Neural progenitor cell (in vitro differentiated cells): ENCODE measurements around the gene ZNF181. TPM values are rescaled to one million over a fixed set of nuclear protein-coding genes. Genes with fewer than 3 reads are reported as not detected.

ENCODE experiments used
- DNase-seq: peaks from one replicate; pipeline ENCODE4 v3.0.0-alpha.2; 2016; ENCODE audit warnings: low spot score
- H2AFZ ChIP-seq: fragments of 200-600 bp; sonication (generic); replicated peaks from 2 replicates; pipeline ENCODE4 v1.6.1; 2016; ENCODE audit warnings: antibody characterized with exemption
- H3F3A ChIP-seq: fragments of 200-600 bp; sonication (generic); 2 replicates; pipeline ENCODE4 v1.6.1; 2016; ENCODE audit warnings: antibody characterized with exemption, low read depth
- H3K27ac ChIP-seq: fragments of 200-600 bp; sonication (generic); 2 replicates; pipeline ENCODE4 v1.5.1; 2016; ENCODE audit warnings: mild to moderate bottlenecking
- H3K27me3 ChIP-seq: fragments of 200-600 bp; sonication (generic); 2 replicates; pipeline ENCODE4 v1.6.1; 2016; ENCODE audit warnings: mild to moderate bottlenecking, moderate library complexity
- H3K36me3 ChIP-seq: fragments of 200-600 bp; sonication (generic); 2 replicates; pipeline ENCODE4 v1.5.1; 2016
- H3K4me1 ChIP-seq: fragments of 200-600 bp; sonication (generic); 2 replicates; pipeline ENCODE4 v1.6.1; 2016; ENCODE audit warnings: mixed run types
- H3K4me2 ChIP-seq: fragments of 200-600 bp; sonication (generic); 2 replicates; pipeline ENCODE4 v1.6.1; 2016
- H3K4me3 ChIP-seq: fragments of 200-600 bp; sonication (generic); 2 replicates; pipeline ENCODE4 v1.5.1; 2016
- H3K79me2 ChIP-seq: fragments of 200-600 bp; sonication (generic); 2 replicates; pipeline ENCODE4 v1.6.1; 2016; ENCODE audit warnings: low read depth
- H3K9ac ChIP-seq: fragments of 200-600 bp; sonication (generic); 2 replicates; pipeline ENCODE4 v1.6.1; 2016
- H3K9me3 ChIP-seq: fragments of 200-600 bp; sonication (generic); 2 replicates; pipeline ENCODE4 v1.5.1; 2016; ENCODE audit warnings: low read depth
- H4K20me1 ChIP-seq: fragments of 200-600 bp; sonication (generic); 2 replicates; pipeline ENCODE4 v1.6.1; 2016; ENCODE audit warnings: low read depth
- H3K27ac Mint-ChIP-seq: 3 replicates; pipeline ENCODE4 v1.8.0; 2021; ENCODE audit warnings: mixed read lengths
- H3K27me3 Mint-ChIP-seq: 2 replicates; pipeline ENCODE4 v1.8.0; 2022; ENCODE audit warnings: low read depth, mild to moderate bottlenecking, inconsistent platforms, moderate library complexity, mixed read lengths; ENCODE audit not compliant: insufficient read depth
- H3K36me3 Mint-ChIP-seq: 3 replicates; pipeline ENCODE4 v1.8.0; 2021; ENCODE audit warnings: mixed read lengths
- H3K4me1 Mint-ChIP-seq: 3 replicates; pipeline ENCODE4 v1.8.0; 2021; ENCODE audit warnings: mixed read lengths
- H3K4me3 Mint-ChIP-seq: 3 replicates; pipeline ENCODE4 v1.8.0; 2021; ENCODE audit warnings: mild to moderate bottlenecking, moderate library complexity, mixed read lengths
- H3K9me3 Mint-ChIP-seq: 3 replicates; pipeline ENCODE4 v1.8.0; 2020; ENCODE audit warnings: mixed read lengths
- EZH2 ChIP-seq: fragments of 200-600 bp; sonication (generic); IDR thresholded peaks from 2 replicates; pipeline ENCODE4 v1.6.1; 2017; ENCODE audit warnings: antibody characterized with exemption, mild to moderate bottlenecking, moderate library complexity
- EZH2phosphoT487 ChIP-seq: fragments of 200-600 bp; sonication (generic); IDR thresholded peaks from 2 replicates; pipeline ENCODE4 v1.6.1; 2017; ENCODE audit warnings: antibody characterized with exemption
- total RNA-seq: library from RNA; depleted of rRNA; stranded (reverse); fragments of >200 nt; gene quantifications from 2 replicates; pipeline ENCODE4 v1.2.3, GENCODE V29; 2015; ENCODE audit warnings: low replicate concordance
- TF ChIP-seq, protein P1 (sequence below): fragments of 200-600 bp; sonication (generic); IDR thresholded peaks from 2 replicates; pipeline ENCODE4 v1.5.1; 2017; ENCODE audit warnings: antibody characterized with exemption, mild to moderate bottlenecking

ZNF181 gene
- total RNA-seq, 1 donor from 2014 or later: 20.2 TPM

DNA sequence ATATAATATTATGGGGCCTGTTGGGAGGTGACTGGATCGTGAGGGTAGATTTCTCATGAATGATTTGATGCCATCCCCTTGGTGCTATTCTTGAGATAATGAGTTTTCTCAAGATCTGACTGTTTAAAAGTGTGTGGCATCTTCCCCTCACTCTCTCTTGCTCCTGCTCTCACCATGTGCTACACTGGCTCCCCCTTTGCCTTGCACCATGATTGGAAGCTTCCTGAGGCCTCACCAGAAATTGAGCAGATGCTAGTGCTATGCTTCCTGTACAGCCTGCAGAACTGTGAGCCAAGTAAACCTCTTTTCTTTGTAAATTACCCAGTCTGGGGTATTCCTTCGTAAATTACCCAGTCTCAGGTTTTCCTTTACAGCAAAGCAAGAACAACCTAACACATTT is 40.8 kb downstream of the ZNF181 start:
- Mint-ChIP-seq H3K36me3 (peaks cover 13% of the 10 kb centered on the region), H3K27me3 (peaks cover 5% of the 10 kb centered on the region), H3K27ac (no peak overlapping the region), H3K4me3 (no peak overlapping the region), H3K9me3 (peaks cover 20% of the 10 kb centered on the region), H3K4me1 (peaks cover 12% of the 10 kb centered on the region)
- Histone ChIP-seq H3K4me2 (no peak overlapping the region), H3K79me2 (no peaks in the 10 kb centered on the region), H3F3A (no peaks in the 10 kb centered on the region), H2AFZ (no peak overlapping the region), H4K20me1 (no peaks in the 10 kb centered on the region), H3K9ac (no peak overlapping the region), H3K4me3 (no peak overlapping the region), H3K4me1 (no peaks in the 10 kb centered on the region), H3K9me3 (peaks cover 5% of the 10 kb centered on the region), H3K27ac (no peak overlapping the region), H3K36me3 (no peaks in the 10 kb centered on the region), H3K27me3 (peaks cover 13% of the 10 kb centered on the region)
- DNase-seq: no peak
- TF ChIP-seq EZH2 (no peak), EZH2phosphoT487 (no peak)
- TF ChIP-seq, protein P1, sequence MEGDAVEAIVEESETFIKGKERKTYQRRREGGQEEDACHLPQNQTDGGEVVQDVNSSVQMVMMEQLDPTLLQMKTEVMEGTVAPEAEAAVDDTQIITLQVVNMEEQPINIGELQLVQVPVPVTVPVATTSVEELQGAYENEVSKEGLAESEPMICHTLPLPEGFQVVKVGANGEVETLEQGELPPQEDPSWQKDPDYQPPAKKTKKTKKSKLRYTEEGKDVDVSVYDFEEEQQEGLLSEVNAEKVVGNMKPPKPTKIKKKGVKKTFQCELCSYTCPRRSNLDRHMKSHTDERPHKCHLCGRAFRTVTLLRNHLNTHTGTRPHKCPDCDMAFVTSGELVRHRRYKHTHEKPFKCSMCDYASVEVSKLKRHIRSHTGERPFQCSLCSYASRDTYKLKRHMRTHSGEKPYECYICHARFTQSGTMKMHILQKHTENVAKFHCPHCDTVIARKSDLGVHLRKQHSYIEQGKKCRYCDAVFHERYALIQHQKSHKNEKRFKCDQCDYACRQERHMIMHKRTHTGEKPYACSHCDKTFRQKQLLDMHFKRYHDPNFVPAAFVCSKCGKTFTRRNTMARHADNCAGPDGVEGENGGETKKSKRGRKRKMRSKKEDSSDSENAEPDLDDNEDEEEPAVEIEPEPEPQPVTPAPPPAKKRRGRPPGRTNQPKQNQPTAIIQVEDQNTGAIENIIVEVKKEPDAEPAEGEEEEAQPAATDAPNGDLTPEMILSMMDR: no peak

DNA sequence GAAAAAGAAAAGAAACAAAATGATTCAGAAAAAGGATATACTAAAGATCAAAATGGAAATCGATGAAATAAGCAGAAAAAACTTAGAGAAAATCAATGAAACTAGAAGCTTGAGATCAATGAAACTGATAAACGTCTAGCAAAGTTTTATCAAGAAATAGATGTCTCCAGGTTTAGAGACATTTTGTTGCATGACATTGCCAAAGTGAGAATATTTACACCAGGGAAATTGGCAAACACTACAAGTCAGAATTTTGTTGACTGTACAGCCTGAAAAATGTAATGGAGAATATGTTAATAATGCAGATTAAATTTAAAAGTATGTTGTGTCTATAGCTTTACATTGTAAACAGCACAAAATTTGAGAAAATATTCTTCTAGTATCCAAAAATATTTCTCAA is 44.3 kb downstream of the ZNF181 start:
- H4K20me1 ChIP-seq: no peaks in the 10 kb centered on the region
- H3K9ac ChIP-seq: no peak overlapping the region
- H3K4me1 Mint-ChIP-seq: no peaks in the 10 kb centered on the region
- no peaks in the 10 kb centered on the region for H3K36me3 Mint-ChIP-seq
- no peak for DNase-seq
- peaks cover 6% of the 10 kb centered on the region for H3K27me3 Mint-ChIP-seq
- no peaks in the 10 kb centered on the region for H3F3A ChIP-seq
- H3K9me3 Mint-ChIP-seq: peaks cover 16% of the 10 kb centered on the region
- no peak overlapping the region for H3K4me3 Mint-ChIP-seq
- TF ChIP-seq, protein P1: no peak
- TF ChIP-seq EZH2: no peak
- TF ChIP-seq EZH2phosphoT487: no peak
- no peaks in the 10 kb centered on the region for H3K79me2 ChIP-seq
- H3K9me3 ChIP-seq: peaks cover 5% of the 10 kb centered on the region
- no peaks in the 10 kb centered on the region for H3K36me3 ChIP-seq
- H3K4me3 ChIP-seq: no peak overlapping the region
- no peak overlapping the region for H2AFZ ChIP-seq
- peaks cover 13% of the 10 kb centered on the region for H3K27me3 ChIP-seq
- H3K27ac ChIP-seq: no peak overlapping the region
- H3K4me2 ChIP-seq: no peak overlapping the region
- no peak overlapping the region for H3K27ac Mint-ChIP-seq
- H3K4me1 ChIP-seq: no peaks in the 10 kb centered on the region

DNA sequence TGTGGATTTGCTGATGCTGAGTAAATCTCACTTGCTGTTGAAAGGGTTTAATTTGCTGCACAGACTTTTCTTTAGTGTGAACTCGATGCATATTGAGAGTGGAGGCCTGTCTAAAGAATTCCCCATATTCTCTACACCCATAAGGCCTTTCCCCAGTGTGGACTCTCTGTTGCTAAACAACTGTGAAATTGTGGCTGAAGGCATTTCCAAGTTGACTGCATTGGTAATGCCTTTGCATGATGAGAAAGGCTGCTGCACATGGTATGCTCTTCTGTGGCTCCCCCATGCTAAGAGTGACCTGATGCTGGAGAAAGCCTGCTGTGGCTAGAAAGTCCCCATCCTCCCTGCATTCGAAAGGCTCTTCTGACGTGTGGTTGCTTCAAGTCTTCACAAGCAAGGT is 45.6 kb downstream of the ZNF181 start:
- H3K9me3 ChIP-seq: peaks cover 5% of the 10 kb centered on the region
- no peaks in the 10 kb centered on the region for H3K36me3 Mint-ChIP-seq
- no peaks in the 10 kb centered on the region for H3K79me2 ChIP-seq
- TF ChIP-seq EZH2phosphoT487 (no peak), EZH2 (no peak)
- TF ChIP-seq, protein P1: no peak
- no peaks in the 10 kb centered on the region for H4K20me1 ChIP-seq
- H3F3A ChIP-seq: no peaks in the 10 kb centered on the region
- no peak overlapping the region for H3K4me3 ChIP-seq
- no peaks in the 10 kb centered on the region for H3K36me3 ChIP-seq
- peaks cover 11% of the 10 kb centered on the region for H3K9me3 Mint-ChIP-seq
- no peak overlapping the region for H3K4me3 Mint-ChIP-seq
- no peak overlapping the region for H3K27ac Mint-ChIP-seq
- no peak overlapping the region for H3K4me2 ChIP-seq
- no peaks in the 10 kb centered on the region for H3K4me1 ChIP-seq
- no peak overlapping the region for H2AFZ ChIP-seq
- DNase-seq: no peak
- no peaks in the 10 kb centered on the region for H3K4me1 Mint-ChIP-seq
- peaks cover 9% of the 10 kb centered on the region for H3K27me3 Mint-ChIP-seq
- peaks cover 11% of the 10 kb centered on the region for H3K27me3 ChIP-seq
- H3K27ac ChIP-seq: no peak overlapping the region
- no peak overlapping the region for H3K9ac ChIP-seq
